NCI-H128 (cell line): ENCODE data around the gene STK16.

Experiments used
- DNase-seq: peaks from one replicate; lab custom pipeline; 2025; ENCODE audit not compliant: unreplicated experiment; lab: John Stamatoyannopoulos, UW

STK16 gene

DNA sequence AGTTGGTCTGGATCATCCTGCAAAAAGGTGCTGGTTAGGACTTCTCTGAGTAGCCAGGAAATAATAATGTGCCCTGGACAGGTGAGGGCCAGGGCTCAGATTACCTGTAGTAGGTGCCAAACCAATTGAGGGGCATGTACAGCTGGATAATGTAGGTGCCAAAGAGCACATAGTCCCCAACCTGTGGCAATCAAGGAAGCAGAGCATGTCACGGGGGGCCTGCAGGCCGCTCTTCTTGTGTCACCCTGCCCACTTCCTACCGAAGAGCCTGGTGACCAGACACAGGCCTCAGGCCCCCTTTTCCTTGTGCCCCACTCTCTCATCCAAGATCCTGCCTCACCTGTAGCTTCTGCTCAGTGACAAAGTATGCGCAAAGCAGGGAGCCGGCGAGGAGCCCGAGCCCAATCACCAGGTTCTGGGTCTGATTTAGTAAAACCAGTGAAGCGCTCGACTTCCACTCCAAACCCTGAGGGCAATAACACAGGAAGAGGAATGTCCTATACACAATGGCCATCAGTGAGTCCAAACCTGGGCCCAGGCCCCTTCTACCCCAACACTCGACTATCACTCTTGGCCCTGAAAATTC lies 31.7 kb upstream of the STK16 start:
- DNase-seq, result no peak

DNA sequence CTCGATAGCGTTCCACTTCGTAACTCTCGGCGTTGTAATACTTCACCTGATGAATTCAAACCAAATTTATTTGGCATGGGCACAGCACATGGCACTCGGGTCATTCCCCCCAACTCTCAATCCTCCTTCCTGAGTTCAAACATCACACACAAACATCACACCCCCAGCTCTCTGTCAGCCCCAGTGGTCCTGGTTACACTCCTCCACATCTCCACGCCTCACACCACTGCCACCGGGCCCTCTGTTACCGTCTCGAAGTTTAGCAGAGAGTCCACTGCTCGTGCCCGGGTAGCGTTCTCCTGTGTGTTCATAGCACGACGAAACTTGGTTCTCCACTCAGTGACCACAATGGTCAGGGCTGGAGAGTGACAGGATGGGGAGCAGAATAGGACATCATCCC lies 31.1 kb upstream of the STK16 start:
- DNase-seq, result no peak

DNA sequence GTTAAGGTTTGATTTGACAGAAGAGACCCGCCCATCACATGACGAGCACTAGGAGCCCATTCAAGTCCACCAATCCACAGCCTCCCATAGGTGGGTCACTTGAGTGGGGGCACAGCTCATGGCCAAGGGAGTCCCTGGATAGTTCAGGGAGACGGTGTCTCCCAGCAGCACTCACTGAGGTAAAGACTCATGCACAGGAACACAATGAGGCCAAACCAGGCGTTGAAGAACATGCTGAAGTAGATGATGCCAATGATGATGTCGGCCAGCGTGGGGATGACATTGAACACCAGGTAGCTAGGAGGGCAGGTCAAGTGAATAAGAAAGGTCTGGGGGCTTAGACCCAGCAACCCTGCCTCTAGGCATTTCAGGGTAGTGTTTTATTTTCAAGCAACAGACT lies 30.5 kb upstream of the STK16 start:
- DNase-seq, result no peak

DNA sequence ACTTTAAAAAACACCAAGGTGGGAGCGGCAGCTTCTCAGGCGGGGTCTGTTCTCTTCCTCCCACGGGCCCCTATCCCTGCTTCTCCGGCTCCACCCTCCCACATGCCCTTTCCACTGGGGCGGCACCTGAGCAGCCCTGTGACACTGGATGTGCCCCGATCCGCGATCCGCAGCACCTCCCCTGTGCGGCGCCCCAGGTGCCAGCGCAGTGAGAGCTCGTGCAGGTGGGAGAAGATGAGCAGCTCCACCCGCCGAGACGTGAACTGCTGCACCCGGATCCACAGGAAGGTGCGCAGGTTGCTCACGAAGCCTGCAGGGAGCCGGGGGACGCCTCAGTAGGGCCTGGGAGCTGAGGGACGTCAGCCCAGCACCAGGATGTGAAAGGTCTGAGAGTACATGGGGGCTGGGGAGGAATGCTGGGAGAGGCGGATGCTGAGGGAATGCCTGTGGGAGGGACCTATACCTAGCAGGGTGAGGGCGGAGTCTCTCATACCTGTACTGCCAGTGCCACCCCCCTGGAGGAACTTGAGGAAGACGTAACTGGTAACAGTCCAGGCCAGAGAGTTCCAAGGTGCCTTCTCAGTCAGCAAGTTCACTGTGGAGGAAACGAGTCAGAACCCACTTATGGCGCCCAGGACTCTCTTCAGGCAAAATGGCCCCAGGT lies 29.3 kb upstream of the STK16 start:
- no peak for DNase-seq

DNA sequence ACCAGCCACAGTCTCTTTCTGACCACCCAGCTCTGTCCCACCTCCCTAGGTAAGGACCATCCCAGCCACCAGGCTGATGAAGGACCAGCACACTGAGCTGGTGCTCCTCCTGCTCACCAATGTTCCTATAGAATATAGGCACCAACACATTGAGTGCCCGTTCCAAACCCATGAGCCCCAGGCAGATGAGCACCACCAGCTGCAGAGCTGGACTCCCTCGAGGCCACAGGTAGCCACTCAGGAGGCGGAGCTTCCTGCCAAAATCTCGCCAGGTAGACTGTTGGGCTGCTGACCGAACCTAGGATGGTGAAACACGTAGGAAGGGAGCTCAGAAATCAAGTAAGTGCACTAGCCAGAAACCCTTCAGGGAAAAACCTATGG lies 28.8 kb upstream of the STK16 start:
- no peak for DNase-seq

DNA sequence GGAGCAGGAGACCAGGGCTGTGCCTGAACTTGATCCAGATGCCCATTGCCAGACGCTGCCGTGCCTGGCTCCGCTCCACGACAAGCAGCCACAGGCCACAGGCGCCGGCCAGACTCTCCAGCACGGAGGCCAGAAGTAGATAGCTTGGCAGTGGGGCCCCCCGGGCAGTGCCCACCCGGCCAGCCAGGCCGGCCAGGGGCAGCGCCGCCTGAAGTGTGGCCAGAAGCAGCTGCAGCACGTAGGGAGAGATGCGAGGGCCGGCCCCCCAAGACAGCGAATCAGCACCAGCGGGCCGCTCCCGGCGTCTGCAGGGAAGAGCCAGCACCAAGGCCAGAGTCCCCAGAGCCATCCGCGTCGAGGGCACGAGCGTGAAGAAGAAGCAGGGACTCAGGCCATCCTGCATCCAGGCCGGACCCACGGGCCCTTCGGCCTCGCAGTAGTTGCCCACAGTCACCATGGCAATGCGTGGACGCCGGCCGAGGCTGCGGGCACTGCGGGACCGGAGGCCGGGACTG lies 27.0 kb upstream of the STK16 start:
- DNase-seq, result no peak

DNA sequence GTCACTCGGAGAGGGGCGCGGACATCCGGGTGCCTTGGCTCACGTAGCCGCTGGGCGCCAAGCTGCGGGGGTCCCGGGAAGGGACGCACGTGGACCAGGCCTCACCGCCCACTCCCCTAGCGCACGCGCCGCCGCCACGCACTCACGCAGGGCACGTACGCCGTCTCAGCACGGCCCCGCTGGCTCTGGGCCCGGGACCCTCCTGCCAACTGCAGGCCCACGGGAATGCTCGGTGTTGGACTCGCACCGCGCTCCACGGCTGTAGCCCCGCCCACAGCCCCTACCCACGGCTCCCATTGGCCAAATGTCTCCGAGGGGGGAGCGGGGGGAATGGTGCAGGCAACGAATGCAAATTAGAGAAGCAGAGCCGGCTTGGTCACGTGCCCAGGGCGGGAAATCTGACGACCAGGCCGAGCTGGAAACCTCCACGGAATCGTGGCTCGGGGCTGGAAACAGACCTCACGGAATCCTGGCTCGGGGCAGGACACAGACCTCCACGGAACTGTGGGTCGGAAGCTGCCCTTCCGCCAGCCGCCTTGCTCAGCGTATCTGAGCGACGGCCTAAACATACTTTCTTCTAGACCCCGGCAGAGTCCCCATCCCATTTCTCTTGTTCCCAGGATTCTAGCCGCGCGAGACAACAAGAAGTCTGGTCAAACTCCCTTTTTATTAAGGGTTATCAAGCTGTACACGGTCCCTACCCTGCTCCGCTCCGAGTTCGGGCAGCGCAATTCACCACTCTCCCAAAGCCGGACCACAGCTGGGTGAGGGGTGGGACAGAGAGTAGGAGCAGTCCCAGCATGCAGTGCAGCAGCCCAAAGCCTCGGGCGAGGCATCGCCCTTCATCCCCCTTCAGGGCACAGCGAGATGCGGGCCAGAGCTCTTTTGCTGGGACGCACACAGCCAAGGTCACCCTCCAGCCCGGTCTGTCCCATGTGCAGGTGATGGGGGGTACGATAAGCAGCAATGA lies 26.3 kb upstream of the STK16 start, which contains the start of gene ABCB6:
Gene ABCB6, minus strand, starts transcription at position 227 of the 970 bp plus-strand sequence. CDS start 285 bp downstream, outside the sequence.
- peak; percentile 85 for DNase-seq

DNA sequence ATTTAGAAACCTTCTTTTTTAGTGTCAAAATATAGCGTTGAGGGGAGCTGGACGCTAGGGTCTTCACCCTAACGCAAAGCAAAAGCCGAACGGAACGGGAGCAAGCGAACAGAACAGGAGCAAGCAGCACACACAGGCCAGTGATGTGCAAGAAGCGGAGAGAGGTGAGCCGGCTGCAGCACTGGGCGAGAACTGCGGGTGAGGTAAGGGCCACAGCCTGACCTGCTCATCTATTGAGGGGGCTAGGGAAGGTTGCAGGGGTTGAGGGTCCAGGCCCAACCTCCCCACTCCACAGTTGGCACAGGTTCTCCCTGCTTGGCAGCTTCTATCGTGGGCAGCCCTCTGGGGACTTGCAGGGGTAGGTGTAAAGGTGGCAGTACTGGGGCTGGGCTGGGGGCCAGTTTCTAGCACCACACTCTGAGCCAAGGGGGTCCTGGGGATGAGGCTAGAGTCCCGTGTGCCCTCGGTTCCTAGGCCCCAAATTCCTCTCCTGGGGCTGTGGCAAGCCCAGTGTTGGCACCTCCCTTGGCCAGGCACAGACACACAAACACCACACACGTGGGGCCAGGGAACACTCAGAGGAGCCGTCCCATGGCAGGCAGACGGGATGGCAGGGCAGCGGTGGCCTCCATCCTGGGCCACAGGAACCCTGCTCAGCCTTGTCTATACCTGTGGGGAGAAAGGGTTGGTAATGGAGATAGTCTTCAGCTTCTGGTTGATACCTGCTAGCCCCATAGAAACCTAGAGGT lies 25.3 kb upstream of the STK16 start:
- no peak for DNase-seq

DNA sequence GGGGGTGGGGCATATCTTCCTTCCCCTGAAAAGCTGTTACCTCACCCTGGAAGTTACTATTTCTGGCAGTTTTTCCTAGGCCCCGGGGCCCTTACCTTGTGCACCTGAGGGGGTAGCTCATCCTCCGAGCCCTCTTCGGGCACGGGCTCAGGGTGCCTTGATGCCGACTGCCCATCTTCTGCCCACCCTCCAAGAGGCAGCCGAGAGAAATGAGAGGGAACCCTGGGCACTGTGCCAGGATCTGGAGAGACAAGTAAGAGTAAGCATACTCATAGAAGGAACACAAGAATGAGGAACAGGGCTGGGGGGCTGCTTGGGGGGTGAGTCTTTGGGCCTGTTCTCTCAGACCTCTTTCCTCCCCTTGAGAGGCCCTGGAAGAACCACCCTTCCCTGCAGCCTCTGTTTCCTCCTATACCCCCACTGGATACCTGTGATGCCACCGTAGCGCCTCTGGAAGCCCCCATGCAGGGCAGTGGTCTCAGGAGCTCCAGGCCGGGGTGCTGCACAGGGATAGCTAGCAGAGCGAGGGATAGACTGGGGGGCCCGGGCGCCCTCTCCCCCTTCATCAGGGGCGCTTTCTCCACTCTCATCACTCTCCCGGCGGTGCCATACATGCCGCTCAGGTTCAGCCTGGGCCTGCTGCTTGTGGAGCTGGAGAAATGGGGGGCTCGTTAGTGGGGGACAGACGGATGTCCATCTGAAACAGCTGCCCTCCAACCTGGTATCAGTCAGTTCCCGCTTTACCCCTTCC lies 24.5 kb upstream of the STK16 start:
- DNase-seq, result no peak

DNA sequence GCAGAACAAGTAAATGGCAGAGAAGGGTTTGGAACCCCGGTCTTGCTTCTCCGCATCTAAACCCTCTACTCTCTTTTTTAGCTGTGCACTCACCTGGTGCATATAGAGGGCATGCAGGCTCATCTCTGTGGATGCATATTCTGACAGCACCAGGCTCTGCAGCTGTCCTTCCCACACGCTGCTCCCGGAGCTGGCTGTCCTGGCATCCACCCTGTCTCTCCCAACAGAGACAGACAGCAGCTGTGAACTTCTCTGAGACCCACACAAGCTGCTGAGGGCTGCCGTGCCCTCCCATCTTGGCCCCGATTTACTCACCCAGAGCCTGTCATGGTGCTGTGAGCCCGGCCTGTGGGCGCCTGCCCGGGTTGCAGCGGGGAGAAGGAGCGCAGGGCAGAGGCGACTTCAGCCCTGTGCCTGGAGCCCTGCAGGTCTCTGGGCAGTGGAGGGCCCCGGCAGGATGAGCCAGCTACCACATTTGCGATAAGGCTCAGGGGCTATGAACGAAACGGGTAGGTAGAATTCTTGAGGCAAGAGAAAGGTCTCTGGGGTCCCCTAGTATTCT lies 23.2 kb upstream of the STK16 start:
- no peak for DNase-seq

DNA sequence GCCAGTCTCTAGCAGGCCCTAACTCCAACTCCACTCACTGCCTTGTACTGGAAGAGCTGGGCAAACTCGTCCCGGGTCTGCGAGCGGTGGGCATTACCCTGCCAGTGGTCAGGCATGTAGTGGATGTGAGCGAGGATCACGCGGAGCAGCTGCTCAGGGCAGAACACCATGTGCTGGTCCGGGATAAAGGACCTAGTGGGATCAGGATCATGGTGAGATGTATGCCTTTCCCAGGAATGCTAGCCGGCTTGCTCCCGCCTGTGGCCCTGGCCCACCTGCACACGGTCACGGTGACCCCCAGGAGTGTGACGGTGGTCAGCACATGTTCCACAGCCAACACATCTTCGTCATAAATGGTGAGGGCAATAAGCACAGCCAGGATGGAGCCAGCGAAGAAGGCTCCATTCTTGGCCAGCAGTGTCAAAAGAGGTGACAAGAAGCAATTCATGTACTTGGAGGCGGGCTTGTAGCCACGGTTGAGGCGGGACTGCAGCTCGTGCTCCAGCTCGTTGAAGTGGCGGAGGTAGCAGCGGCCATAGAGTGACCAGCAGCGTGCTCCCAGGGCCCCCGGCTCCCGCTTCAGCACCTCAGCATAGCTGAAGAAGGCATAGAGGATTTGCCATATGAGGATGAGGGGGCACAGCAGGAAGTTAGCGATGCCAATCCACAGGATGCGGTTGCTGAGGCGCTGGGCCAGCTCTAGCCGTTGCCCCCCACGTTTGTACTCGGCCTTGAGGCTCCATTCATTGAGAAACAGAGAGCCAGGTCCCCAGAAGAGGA lies 21.3 kb upstream of the STK16 start:
- DNase-seq, result no peak

DNA sequence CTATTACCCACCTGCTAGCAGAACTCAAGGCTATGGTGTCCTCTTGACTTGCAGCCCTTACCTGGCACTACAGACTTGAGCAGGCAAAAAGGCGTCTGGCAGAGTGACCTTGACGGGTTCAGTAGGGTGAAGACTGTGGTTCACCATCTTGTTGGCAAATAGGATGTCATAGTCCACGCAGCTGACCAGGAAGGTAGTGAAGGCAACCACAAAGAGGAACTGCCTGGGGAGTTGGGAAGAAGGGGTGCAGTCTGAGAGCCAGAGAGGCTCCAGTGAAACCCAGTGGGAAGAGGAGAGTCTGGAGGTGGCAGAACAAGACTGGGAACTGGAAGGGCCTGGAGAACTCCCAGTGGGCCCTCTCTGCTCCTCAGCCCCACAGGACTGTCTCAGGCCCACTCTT lies 19.9 kb upstream of the STK16 start:
- no peak for DNase-seq

DNA sequence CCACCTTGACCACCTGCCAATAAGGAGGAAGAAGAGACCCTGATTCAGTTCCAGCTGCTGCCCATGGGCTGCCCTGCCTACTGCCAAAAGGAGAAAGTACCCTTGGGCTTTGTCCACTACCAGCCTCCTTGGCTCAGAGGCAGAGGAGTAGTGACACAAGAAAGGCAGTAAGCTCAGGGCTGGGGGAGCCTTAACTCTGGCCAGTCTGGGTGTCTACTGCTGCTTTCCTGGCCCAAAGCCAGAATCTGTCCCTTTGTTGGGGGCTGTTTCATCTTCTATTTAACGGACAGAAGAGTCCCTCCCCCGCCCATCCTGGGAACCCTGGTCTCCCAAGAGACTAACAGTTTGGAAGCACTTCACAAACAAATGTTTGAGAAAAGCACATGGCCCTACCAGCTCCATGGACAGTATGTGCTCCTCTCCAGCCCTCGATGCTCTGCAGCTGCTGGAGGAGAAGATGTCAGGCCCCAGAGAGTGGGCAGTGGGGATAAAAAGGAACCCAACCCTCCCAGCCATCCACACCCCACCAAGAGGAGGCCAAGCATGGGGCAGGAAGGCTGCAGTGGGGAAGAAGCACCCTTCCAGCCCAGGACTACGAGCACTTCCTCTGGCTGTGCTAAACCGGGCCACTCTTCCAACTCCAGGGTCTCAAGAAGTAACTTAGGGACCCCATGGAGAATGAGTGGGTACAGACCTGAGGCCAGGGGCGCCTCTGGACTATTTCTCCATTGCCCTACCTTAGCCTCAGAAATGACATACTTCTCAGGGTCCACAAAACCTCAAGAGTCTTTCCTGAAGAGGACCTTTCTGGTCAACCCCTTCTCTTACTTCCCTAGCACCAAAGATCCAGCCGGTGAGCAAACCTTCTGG lies 17.0 kb upstream of the STK16 start:
- DNase-seq, result no peak

DNA sequence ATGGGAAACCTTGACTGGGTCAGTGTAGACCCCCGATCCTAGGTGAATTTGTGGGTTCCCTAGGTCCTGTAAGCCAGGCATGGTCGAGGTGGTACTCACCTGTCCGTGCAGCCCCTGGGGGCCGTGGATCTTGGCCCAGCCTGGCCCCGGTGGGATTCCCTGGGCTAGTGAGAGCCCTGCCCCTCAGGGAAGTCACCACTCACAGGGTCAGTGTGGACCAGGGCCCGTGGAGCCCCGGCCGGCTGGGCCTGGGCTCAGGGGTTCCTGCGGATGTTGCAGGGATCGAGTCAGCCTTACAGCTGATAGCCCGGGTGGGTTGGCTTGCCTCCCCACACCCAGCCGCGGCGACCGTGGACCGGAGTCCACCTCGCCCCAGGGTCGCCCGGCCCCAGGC lies 16.4 kb upstream of the STK16 start:
- no peak for DNase-seq

DNA sequence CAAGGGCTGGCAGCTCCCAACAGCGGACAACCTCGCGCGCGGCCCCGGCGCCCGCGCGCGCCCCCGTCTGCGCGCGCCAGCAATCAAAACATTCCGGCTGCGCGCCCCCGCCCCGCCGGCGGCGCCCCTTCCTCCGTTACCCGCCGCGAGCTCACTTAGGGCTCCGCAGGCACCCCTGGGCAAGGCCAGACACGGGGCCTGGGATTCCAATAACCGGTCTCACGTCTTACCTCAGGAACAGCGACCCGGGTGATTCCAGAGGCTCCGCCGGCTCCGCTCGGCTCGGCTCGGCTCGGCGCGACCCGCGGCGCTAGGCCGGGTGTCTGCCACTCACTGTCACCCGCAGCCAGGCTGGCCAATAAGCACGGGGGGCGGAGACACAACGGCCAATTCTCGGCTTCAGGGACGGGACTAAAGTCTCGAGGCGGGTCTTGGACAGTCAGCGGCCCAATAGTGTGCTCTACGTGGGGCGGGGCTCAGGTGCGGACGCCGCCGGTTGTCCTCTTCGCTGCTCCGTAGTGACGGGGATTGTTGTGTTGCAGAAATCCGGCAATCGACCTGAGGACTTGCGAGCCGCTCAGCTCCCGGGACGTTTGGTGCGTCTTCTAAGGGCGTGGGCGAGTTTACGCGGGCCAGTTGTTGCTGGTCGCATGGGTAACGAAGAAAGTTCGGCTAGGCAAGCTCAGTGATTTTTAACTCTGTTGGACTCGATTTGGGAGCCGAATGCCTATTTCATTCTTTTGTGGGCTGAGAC lies 15.8 kb upstream of the STK16 start, which contains the start of the genes ANKZF1 and ATG9A:
Gene ANKZF1, plus strand, starts transcription at position 502 of the 754 bp plus-strand sequence. CDS start 452 bp downstream, outside the sequence.
Gene ATG9A, minus strand, starts transcription at position 332 of the 754 bp plus-strand sequence. CDS start 1,612 bp downstream, outside the sequence.
- peak; percentile 95 for DNase-seq

DNA sequence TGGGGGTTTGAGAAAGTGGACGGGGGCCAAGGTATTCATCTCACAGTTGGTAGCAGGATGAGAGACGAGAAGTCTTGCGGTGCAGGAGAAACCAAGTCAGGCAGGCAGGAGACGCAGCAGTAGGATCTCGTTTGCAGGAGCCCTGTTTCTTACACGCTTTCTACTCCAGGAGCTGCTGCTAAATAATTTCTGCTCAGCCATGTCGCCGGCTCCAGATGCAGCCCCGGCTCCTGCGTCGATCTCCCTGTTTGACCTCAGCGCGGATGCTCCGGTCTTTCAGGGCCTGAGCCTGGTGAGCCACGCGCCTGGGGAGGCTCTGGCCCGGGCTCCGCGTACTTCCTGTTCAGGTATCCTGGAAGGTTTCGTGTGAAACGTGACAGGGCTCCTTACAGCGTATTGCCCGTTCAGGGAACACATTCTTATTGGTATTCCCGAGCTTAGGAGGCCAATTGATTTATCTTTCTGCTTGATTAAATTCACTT lies 15.2 kb upstream of the STK16 start:
- DNase-seq, result no peak

DNA sequence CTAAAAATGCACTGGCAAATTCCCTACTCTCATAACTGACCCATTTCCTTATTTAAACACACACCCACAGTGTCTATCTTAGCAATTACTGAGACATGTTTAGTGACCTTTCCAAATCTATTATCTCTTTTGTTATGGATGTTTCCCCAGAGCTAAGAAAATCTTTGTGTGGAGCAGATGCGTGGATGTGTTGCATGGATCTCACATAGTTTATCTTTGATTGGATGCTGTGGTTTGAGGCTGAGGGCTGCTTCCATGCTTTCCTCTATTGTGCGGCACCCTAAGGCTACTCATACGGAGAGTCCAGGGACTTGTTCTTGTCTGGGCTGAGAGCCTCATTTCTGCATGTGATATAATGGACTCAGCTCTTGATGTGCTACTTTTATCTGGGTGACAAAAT lies 10.9 kb upstream of the STK16 start:
- no peak for DNase-seq
